Activated naive CD4-positive, alpha-beta T cell (primary cell): Measurements from ENCODE around the gene UGT1A4.
"Not testable (repeated sequence)": the region's sequence is repeated elsewhere in the genome, so short reads cannot be mapped to it uniquely, and the experiment has no call there.

ENCODE experiments used
- DNase-seq, 4 experiments: peaks; one replicate each; lab custom pipeline; 2025; lab: John Stamatoyannopoulos, UW

Gene UGT1A4

DNA sequence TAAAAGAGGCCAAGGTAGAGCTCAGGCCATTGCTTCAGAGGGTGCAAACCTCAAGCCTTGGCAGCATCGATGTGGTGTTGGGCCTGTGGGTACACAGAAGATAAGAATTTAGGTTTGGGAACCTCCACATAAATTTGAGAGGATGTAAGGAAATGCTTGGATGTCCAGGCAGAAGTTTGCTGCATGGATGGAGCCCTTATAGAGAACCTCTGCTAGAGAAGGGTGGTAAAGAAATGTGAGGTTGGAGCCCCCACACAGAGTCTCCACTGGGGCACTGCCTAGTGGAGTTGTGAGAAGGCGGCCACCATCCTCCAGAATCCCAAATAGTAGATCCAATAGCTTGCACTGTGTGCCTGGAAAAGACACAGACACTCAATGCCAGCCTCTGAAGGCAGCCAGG is 32.2 kb downstream of the UGT1A4 start:
- DNase-seq: not testable (repeated sequence)

DNA sequence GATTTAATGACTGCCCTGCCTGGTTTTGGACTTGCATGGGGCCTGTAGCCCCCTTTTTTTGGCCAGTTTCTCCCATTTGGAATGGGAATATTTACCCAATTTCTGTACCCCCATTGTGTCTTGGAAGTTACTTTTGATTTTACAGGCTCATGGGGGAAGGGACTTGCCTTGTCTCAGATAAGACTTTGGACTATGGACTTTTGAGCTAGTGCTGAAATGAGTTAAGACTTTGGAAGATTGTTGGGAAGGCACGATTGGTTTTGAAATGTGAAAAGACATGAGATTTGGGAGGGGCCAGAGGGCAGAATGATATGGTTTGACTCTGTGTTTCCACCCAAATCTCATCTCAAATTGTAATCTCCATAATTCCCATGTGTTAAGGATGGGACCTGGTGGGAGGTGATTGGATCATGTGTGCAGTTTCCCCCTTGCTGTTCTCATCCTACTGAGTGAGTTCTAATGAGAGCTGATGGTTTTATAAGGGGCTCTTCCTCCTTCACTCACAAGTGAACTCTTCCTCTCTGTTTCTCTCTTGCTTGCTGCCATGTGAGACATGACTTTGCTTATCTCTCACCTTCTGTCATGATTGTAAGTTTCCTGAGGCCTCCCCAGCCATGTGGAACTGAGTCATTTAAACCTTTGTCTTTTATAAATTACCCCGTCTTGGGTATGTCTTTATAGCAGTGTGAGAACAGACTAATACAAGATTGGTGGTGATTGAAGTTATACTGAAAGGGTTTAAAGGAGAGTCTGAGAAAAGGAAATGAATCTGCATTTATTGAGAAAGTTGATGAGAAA is 32.9 kb downstream of the UGT1A4 start:
- DNase-seq: not testable (repeated sequence)

DNA sequence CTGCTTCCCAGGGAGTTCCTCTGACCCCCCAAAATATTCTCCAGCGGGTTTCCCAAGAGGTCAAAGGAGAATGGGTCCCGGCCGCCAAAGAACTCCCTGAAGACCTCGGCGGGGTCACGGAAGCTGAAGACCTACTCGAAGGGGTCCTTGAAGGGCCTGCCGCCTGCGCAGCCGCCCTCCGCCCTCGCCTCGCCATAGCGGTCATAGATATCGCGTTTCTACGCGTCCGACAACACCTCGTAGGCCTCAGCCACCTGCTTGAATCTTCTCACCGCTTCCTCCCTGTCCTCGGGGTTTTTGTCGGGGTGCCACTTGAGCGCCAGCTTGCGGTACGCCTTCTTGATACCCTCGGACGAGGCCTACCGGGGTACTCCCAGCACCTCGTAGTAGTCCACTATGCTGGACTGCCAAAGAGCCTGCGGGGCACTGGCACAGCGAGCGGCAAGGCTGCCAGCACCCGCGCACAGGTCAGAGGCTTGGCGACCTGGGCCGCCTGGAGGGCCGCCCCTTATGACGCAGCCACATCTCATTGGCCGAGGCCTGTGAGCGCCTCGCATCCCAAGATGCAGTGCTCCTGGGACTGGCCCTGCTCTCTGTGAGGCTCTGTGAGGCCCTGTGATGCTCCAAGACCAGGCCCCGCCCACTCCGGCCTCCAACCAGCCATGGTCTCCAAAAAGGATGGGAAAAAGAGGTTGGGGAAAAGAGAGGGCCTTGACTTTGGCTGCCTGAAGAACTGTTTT is 36.5 kb downstream of the UGT1A4 start:
- no peak for DNase-seq

- no peak for DNase-seq
These were observed 38.0 kb downstream of the UGT1A4 start for GRCh38 chr2:233756429-233757081.

DNA sequence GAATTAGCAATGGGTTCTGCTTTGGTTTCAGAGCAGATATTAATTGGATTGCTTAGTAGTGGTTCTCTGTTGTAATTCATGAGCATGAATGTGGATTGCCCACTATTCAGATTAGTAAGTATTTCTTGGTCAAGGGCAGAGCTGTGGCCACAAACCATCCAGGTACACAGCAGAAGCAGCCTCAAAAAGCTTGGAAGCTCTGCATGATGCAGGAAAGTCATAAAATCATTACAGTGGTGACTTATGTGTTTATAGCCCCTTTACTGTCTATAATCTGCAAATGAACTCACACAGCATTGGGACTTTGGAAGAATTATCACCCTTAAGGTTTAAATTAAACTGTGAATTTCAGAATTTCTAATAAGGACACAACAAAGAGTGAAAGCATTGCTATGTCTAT is 39.6 kb downstream of the UGT1A4 start:
- no peak for DNase-seq

DNA sequence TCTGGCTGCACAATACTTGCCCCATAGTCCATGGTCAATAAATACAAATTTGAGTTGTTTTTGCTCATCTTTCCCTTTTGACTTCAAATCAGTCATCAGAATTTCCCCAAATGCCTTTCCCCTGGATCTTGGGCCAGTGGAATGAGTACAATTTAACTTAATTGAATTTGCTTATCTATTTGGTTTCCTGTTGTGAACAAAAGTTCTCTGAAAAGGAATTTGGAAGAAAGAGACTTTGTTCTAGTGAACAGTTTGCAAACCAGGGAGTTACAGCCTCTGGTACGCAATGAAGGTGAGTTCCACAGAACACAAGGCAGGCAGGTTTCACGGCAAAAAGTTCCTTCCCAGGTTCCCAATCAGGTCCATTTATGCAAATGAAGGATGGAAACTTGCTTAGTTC is 40.3 kb downstream of the UGT1A4 start:
- no peak for DNase-seq

- DNase-seq: no peak
These were observed 41.5 kb downstream of the UGT1A4 start, which contains the start of gene UGT1A1 for GRCh38 chr2:233760043-233760442. UGT1A1 (plus strand) TSS chr2:233760270; CDS start chr2:233760288, 18 bp downstream.

DNA sequence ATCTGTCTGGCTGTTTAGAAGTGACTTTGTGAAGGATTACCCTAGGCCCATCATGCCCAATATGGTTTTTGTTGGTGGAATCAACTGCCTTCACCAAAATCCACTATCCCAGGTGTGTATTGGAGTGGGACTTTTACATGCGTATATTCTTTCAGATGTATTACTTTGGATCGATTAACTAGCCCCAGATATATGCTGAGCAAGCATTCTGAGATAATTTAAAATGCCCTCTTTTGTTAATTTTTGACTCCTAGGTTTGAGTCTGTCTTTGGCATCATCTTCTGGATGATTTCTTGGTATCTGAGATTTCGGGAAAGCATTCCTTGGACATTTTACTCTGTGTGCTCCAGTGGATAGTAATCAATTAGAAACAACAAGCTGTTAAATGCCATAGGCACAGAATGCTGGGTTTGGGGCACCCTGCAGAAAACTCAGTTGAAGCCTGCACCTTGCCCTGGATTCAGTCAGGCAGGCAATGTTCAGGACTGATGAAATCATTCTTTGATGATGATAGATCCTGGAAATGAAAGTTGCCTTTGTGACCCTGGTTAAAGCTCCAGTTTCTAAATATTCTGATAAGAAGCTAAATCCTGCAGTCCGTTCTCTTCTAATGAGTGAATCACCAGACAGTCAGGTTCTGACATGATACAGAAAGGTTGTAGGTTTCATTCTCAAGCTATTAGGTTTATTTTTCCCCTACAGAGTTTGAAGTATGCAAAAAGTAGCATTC is 42.7 kb downstream of the UGT1A4 start:
- DNase-seq: no peak

DNA sequence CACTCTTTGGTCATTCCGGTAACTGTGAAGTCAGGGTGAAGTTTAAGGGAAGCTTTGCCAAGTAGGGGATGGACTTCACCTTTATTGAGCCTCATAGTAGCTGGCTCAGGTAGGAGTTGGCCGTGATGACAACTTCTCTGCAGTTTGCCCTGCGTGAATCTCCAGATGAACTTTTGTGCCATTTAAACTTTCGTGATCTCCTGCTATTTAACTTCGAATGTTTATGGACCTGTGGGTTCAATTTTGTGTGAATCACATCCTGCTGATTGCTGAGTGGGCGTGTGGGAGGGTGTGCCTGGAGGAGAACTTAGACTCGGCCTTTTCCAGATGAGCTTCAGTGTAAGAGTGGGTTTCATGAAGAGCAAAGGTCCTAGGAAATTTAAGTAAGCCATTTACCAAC is 45.7 kb downstream of the UGT1A4 start:
- no peak for DNase-seq

- no peak for DNase-seq
These were observed 46.2 kb downstream of the UGT1A4 start for GRCh38 chr2:233764761-233765160.

DNA sequence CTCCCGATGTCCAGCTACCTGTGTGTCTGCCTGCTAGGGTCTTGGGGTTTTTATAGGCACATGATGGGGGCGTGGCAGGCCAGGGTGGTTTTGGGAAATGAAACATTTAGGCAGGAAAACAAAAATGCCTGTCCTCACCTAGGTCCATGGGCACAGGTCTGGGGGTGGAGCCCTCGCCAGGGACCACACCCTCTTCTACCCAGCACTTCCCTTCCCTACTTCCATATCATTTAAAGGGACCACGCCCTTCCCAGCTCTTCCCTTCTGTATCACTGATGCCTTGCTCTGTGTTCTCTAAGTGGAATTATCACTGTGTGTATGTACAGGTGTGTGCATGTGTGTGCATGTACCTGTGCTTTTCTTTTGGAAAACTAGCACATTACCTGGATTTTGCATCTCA is 47.9 kb downstream of the UGT1A4 start:
- no peak for DNase-seq

- no peak for DNase-seq
These were observed 49.5 kb downstream of the UGT1A4 start for GRCh38 chr2:233768076-233768475.

- no peak for DNase-seq
These were observed 50.7 kb downstream of the UGT1A4 start for GRCh38 chr2:233769260-233769659.

DNA sequence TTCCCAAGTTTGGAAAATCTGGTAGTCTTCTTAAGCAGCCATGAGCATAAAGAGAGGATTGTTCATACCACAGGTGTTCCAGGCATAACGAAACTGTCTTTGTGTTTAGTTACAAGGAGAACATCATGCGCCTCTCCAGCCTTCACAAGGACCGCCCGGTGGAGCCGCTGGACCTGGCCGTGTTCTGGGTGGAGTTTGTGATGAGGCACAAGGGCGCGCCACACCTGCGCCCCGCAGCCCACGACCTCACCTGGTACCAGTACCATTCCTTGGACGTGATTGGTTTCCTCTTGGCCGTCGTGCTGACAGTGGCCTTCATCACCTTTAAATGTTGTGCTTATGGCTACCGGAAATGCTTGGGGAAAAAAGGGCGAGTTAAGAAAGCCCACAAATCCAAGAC is 53.6 kb downstream of the UGT1A4 start:
- no peak for DNase-seq

DNA sequence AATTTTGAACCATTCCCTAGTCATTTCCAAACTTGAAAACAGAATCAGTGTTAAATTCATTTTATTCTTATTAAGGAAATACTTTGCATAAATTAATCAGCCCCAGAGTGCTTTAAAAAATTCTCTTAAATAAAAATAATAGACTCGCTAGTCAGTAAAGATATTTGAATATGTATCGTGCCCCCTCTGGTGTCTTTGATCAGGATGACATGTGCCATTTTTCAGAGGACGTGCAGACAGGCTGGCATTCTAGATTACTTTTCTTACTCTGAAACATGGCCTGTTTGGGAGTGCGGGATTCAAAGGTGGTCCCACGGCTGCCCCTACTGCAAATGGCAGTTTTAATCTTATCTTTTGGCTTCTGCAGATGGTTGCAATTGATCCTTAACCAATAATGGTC is 54.0 kb downstream of the UGT1A4 start:
- no peak for DNase-seq

- no peak for DNase-seq
These were observed 55.3 kb downstream of the UGT1A4 start for GRCh38 chr2:233773854-233774253.

GRCh38 chr2:233775414-233775813 is 56.9 kb downstream of the UGT1A4 start:
- no peak for DNase-seq

GRCh38 chr2:233778030-233778429 is 59.5 kb downstream of the UGT1A4 start, which contains the start of gene MROH2A:
MROH2A (plus strand) TSS chr2:233778330; CDS start chr2:233779359, 1,029 bp downstream.
- DNase-seq: no peak

- DNase-seq: no peak
These were observed 61.2 kb downstream of the UGT1A4 start for GRCh38 chr2:233779722-233780121.

GRCh38 chr2:233780771-233781170 is 62.2 kb downstream of the UGT1A4 start:
- no peak for DNase-seq

- no peak for DNase-seq
These were observed 71.0 kb downstream of the UGT1A4 start for GRCh38 chr2:233789554-233789953.
